Measurements from ENCODE around the gene TIAL1.
A peak's percentile ranks its signal among the peaks of the same experiment; 100 is the strongest.

TIAL1 gene

GRCh38 chr10:119613741-119614140 lies 17.0 kb upstream of the TIAL1 start:
- TF ChIP-seq PATZ1 (CRISPR knock-in tag; IDR thresholded peaks at IDR 0.05; ENCODE audit: borderline replicate concordance) (no peak), ZC3H10 (CRISPR knock-in tag; IDR thresholded peaks at IDR 0.05) (no peak), ZNF8 (CRISPR knock-in tag; IDR thresholded peaks at IDR 0.05) (no peak), BACH2 (CRISPR knock-in tag; IDR thresholded peaks at IDR 0.05; ENCODE audit: borderline replicate concordance) (no peak), RARB (CRISPR knock-in tag; IDR thresholded peaks at IDR 0.05) (no peak), ZNF565 (CRISPR knock-in tag; conservative IDR thresholded peaks at IDR 0.05; ENCODE audit: low read depth) (no peak), TCF4 (CRISPR knock-in tag; IDR thresholded peaks at IDR 0.05; ENCODE audit: borderline replicate concordance) (no peak), SNAI2 (CRISPR knock-in tag; IDR thresholded peaks at IDR 0.05) (no peak), CREB5 (CRISPR knock-in tag; IDR thresholded peaks at IDR 0.05; ENCODE audit: low read depth) (no peak)
- ATAC-seq = no peak

GRCh38 chr10:119611433-119611832 lies 14.7 kb upstream of the TIAL1 start:
- TF ChIP-seq GLIS3 (CRISPR knock-in tag; IDR thresholded peaks at IDR 0.05) = no peak
- no peak for ATAC-seq

- TF ChIP-seq CSRNP3 (CRISPR knock-in tag; IDR thresholded peaks at IDR 0.05) = no peak
- no peak for TF ChIP-seq ISL1 (CRISPR knock-in tag; IDR thresholded peaks at IDR 0.05)
- TF ChIP-seq PPARA (CRISPR knock-in tag; IDR thresholded peaks at IDR 0.05; ENCODE audit: borderline replicate concordance) = no peak
- no peak for TF ChIP-seq ZNF70 (CRISPR knock-in tag; IDR thresholded peaks at IDR 0.05)
- TF ChIP-seq PATZ1 (CRISPR knock-in tag; IDR thresholded peaks at IDR 0.05; ENCODE audit: borderline replicate concordance) = no peak
- no peak for TF ChIP-seq ZC3H10 (CRISPR knock-in tag; IDR thresholded peaks at IDR 0.05)
- no peak for ATAC-seq
These were observed 12.8 kb upstream of the TIAL1 start for GRCh38 chr10:119609516-119609915.

- peak; percentile 99 for ATAC-seq
- TF ChIP-seq POU6F1 (CRISPR knock-in tag; IDR thresholded peaks at IDR 0.05; ENCODE audit: borderline replicate concordance, low read depth) (no peak), ZFP30 (CRISPR knock-in tag; IDR thresholded peaks at IDR 0.05) (no peak), CSRNP3 (CRISPR knock-in tag; IDR thresholded peaks at IDR 0.05) (no peak), ISL1 (CRISPR knock-in tag; IDR thresholded peaks at IDR 0.05) (no peak), ZNF70 (CRISPR knock-in tag; IDR thresholded peaks at IDR 0.05) (no peak), ARNTL (CRISPR knock-in tag; IDR thresholded peaks at IDR 0.05; ENCODE audit: borderline replicate concordance, low read depth) (no peak), BACH2 (CRISPR knock-in tag; IDR thresholded peaks at IDR 0.05; ENCODE audit: borderline replicate concordance) (no peak), CSDC2 (CRISPR knock-in tag; IDR thresholded peaks at IDR 0.05) (no peak), ZC3H10 (CRISPR knock-in tag; IDR thresholded peaks at IDR 0.05) (no peak), ZNF8 (CRISPR knock-in tag; IDR thresholded peaks at IDR 0.05) (no peak), ESRRG (CRISPR knock-in tag; IDR thresholded peaks at IDR 0.05) (no peak), OSR1 (CRISPR knock-in tag; IDR thresholded peaks at IDR 0.05) (no peak)
These were observed 11.8 kb upstream of the TIAL1 start for GRCh38 chr10:119608316-119609155.

Data from SK-N-SH treated with all-trans-retinoic acid at 6 μM for 48 hours (cell line).